HEK293T (cell line): ENCODE results near the gene KCNK1.

Source experiments
- FOXK2 ChIP-seq: fragments of 450-650 bp; IDR thresholded peaks from 2 replicates; pipeline ENCODE4 v1.6.1; 2016; ENCODE audit warnings: mild to moderate bottlenecking
- SP1 ChIP-seq: fragments of 450-650 bp; IDR thresholded peaks from 2 replicates; pipeline ENCODE4 v1.6.1; 2017
- SUZ12 ChIP-seq: fragments of 450-650 bp; IDR thresholded peaks from 2 replicates; pipeline ENCODE4 v1.6.1; 2016; ENCODE audit warnings: mild to moderate bottlenecking

- TF ChIP-seq FOXK2 = no peak
- TF ChIP-seq SP1 = no peak
- TF ChIP-seq SUZ12 = no peak
Measured at GRCh38 chr1:233613252-233614172, at the start of gene KCNK1.
